Measurements from ENCODE around the gene HECA.
"Not testable (repeated sequence)": the region's sequence is repeated elsewhere in the genome, so short reads cannot be mapped to it uniquely, and the experiment has no call there.

The HECA gene, protein sequence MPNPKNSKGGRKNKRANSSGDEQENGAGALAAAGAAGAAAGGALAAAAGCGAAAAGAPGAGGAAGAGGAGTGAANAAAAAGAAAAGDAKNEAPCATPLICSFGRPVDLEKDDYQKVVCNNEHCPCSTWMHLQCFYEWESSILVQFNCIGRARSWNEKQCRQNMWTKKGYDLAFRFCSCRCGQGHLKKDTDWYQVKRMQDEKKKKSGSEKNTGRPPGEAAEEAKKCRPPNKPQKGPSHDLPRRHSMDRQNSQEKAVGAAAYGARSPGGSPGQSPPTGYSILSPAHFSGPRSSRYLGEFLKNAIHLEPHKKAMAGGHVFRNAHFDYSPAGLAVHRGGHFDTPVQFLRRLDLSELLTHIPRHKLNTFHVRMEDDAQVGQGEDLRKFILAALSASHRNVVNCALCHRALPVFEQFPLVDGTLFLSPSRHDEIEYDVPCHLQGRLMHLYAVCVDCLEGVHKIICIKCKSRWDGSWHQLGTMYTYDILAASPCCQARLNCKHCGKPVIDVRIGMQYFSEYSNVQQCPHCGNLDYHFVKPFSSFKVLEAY

DNA sequence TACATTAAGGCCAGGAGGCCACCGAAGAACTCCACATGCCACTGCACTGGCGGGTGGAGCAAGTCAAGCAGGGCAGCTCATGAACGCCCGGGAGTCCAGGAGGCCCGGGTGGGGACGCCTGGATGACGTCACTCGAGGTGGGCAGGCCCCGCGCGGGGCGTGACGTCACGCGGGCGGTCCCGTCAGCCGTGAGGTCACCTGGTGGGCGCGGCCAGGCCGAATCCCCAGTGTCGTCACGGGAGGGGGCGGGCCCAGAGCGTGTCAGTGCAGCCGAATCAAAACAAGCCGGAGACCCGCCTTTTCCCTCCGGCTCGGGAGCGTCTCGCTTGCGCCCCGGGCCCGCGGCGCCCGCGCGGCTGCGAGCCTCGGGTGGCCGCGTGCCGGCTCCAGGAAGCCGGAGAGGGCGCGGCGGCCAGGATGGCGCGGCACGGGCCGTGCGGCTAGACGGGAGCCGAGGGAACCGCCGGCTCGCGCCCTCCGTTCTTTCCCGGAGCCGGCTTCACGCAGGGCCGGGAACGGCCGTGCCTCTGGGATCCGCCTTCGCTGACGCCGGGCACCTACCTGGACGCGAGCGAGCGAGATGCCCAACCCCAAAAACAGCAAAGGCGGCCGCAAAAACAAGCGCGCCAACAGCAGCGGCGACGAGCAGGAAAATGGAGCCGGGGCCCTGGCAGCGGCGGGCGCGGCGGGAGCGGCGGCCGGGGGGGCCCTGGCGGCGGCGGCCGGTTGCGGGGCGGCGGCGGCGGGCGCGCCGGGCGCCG lies at the start of gene HECA:
TSS of gene HECA (plus strand) at position 264 of the 761 bp plus-strand sequence. CDS start at position 581, 317 bp downstream.
- DNase-seq, result peak; percentile 98

DNA sequence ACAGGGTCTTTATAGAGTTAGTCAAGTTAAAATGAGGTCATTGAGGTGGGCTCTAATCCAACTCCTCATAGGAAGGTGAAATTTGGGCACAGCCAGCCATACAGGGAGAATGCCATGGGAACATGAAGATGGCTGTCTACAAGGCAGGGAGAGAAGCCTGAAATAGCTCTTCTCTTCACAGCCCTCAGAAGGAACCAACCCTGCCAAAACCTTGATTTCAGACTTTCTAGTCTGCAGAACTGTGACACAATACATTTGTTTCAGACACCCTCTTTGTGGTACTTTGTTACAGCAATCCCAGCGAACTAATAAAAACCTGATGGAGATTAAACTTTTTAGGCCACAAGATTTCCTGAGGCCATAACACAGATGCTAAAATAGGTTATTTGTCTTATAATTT lies 43.1 kb upstream of the HECA start:
- DNase-seq, result no peak

DNA sequence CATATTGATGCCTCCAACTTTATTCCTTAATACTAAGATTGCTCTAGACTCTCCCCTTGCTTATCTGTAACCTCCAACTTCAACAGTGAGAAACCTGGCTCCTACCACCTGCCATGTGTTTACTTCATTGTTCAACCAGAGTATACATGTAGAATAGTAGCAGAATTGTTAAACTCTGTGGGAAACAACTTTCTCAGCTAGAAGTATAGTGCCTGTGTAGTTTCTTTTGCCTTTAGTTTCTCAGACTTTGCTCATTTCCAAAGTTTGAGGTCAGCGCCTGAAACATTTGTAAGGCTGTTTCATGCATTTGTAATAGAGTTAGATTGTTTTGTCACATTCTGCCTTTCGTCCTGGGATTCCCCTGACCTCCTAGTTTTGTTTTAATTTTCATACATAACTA lies 34.9 kb upstream of the HECA start:
- DNase-seq, result no peak

DNA sequence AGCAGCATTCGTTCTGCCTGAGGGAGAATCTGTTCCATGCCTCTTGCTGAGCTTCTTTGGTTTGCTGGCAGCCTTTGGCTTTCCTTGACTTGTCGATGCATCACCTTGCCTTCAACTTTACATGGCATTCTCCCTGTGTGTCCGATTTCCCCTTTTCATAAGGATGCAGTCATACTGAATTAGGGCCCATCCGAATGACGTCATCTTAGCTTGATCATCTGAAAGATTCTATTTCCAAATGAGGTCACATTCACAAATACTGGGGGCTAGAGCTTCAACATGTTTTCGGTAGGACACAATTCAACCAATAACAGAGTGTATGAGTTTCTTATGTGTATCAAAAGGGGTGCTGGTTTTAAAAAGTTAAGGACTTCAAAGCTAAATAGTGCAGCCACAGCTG lies 27.8 kb upstream of the HECA start:
- no peak for DNase-seq

DNA sequence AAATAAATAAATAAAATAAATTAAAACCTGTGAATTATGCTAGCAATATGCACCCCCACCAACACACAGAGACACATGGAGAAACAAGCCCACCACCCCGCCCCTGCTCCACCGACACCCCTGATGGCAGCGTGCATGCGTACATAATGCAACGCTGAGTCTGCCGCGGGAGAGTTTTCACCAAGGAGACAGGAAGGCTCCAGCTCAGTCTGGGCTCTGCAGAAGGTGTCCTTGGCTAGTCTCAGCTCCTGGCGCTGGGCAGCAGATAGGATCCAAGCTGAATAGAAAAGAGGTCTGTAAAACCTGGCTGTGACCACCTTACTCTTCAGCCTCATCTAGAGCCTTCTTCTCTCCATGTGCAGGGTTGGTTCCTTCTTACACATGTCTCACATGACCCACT lies 26.5 kb upstream of the HECA start:
- DNase-seq, result no peak

DNA sequence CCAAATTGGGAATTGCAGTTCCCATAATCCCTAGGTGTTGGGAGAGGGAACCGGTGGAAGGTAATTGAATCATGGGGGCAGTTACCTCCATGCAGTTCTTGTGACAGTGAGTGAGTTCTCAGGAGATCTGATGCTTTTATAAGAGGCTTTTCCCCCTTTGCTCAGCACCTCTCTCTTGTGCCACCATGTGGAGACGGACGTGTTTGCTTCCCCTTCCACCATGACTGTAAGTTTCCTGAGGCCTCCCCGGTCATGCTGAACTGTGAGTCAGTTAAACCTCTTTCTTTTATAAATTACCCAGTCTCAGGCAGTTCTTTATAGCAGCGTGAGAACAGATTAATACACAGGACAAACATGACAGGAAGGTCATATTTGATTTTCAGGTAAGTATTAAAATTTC lies 25.3 kb upstream of the HECA start:
- peak; percentile 30 for DNase-seq

DNA sequence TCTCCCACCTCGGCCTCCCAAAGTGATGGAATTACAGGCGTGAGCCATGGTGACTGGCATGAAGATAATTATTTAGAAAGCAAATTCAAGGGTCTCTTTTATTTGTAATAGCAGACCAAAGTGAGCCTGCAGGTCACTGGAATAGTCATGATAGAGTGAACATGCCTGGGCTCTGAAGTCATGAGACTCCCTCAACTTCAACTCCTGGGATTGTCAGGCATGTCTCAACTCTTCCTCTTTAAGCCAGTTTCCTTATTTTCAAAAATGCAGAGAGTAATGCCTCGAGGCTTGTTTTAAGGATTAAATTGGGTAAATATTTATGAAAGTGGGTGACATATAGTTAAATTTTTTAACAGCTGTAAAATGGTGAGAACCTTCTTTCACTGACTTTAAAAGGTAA lies 22.7 kb upstream of the HECA start:
- no peak for DNase-seq

DNA sequence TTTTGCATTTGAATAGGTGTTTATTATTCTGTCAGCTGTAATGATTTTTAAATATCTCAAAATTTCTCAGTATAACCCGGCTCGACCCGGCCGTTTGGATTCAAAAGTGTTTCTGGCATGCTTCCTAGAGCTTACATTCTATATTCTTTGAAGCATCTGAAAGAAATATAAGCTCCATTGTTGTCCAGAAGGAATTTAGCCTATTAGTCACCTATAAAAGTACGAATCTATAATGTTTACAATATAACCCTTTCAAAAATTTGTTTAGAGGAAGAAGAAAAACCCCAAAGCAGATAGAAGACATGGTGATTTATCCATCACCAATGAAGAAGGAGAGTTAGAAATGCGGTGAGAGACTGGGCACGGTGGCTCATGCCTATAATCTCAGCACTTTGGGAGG lies 22.3 kb upstream of the HECA start:
- DNase-seq, result no peak

DNA sequence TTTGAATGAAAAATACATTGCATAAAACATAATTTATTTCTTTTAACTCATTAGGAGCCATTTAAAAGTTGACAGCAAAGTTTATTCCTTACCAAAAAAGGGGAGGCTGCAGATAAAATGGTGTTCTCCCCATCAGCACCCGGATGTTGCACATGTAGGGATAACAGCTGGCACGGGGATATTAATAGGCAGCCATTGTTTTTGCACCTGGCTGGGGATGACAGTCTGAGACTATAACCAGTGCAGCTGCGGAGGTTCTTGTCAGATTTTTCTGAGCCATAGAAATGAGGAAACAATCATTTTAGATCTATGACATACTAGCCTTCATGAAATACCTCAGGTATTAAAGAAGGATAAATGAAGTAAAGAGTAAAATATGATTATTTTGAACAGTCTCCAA lies 20.1 kb upstream of the HECA start:
- DNase-seq, result no peak

DNA sequence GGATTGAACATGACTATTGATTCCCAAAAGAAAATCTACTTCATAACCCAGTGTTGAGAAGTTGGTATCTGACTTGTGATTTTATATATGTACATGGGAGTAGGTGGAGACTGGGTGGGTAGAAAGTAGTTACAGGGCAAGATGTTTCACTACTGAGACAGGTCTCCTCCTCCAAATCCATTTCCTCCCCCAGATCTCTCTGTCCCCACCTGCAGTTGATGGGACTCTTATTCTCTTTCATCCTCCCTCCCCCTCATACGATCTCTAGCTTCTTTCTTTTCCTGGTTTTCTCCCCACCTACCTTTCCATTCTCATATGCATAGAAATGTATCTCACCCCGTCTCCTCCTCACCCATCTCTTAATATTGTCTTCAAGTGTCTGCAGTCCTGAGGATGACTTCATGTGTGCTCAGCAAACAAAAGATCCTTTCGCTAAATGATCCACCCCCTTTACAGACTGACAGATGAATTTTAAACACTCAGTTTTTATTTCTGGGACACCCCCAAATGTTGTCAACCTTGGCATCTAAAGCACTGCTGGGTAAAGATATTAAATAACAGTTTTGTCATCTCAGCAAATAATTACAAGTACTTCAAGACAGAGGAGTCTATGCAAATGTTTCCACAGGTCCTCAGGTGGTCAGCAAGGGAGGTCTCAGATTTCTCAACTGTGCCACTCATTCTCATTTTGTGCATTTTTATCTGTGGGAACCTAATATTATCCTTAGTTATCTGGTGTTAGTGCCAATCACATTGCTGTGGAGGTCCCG lies 18.7 kb upstream of the HECA start:
- DNase-seq, result no peak

DNA sequence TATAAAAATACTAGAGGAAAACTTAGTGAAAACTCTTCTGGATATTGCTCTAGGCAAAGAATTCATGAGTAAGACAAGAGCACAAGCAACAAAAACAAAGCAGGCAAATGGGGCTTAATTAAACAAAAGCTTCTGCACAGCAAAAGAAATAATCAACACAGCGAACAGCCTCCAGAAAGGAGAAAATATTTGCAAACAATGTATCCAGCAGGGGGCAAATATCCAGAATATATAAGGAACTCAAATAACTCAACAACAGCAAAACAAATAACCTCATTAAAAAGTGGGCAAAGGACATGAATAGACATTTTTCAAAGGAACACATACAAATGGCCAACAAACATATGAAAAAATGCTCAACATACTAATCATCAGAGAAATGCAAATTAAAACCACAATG lies 17.1 kb upstream of the HECA start:
- DNase-seq, result no peak

DNA sequence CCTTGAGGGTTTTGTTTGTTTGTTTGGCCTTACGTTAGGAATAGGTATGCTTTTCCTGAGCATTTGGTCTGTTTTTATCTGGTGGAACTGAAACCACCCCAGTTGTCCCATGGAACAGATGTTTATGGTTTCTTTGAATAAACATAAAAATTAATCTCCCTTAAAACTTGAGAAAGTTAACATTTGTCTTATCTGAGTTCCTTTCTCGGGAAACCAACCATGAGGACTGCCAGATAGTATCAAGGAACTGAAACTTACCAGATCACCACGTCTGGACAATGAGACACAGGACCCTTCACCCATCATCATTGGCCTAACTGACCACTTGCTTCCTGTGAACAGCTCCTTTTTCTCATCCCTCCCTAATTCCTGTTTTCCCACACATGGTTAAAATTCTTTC lies 15.3 kb upstream of the HECA start:
- no peak for DNase-seq

DNA sequence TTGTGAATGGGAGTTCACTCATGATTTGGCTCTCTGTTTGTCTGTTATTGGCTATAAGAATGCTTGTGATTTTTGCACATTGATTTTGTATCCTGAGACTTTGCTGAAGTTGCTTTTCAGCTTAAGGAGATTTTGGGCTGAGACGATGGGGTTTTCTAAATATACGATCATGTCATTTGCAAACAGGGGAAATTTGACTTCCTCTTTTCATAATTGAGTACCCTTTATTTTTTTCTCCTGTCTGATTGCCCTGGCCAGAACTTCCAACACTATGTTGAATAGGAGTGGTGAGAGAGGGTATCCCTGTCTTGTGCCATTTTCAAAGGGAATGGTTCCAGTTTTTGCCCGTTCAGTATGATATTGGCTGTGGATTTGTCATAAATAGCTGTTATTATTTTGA lies 12.1 kb upstream of the HECA start:
- DNase-seq, result not testable (repeated sequence)

DNA sequence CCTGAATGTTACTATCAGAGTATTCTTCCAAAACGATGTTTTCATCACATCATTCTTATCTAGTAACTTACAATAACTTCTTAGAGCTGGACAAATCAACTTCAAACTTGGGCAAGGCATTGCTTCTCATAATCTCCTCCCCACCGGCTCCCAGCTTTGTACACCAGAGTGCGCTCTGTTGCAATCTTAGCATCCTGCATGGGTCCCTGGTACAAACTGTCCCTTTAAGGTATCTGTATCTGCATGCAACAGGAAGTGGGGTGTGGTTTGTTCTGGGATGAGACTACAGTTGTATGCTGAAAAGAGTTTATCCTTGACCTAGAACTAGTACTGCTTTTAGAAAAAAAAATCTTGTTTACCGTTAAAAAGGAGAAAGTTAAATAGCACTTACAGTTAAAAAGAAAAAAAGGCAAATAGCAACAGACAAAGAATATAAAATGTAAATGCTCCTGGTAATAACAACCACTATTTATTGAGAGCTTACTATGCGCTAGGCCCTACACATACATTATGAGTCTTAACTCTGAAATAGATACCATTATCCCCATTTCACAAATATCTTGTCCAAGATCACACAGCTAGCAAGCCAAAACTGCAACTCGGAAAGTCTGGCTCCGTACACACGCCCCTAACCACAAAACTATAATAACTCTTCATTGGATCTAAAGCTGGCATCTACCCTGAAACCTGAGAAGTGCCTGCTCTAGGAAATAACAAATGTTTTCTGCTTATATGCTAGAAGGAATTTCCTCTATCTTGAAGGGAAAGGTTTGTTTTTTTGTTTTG lies 9.8 kb upstream of the HECA start:
- peak; percentile 83 for DNase-seq

DNA sequence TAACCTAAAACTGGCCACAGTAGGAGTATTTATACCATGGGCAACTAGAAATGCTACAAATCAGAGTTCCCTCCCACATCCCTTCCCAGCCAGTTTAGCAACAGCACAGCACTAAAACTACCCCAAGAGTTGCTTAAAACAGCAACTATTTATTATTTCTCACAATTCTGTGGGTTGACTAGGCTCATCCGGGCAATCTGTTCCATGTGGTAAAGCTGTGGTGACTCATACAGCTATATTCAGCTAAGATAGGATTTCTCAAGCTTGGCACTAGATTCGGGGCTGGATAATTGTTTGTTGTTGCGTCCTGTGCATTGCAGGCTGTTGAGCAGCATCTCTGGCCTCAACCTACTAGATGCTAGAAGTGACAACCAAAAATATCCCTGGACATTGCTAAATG lies 8.6 kb upstream of the HECA start:
- DNase-seq, result peak; percentile 44

DNA sequence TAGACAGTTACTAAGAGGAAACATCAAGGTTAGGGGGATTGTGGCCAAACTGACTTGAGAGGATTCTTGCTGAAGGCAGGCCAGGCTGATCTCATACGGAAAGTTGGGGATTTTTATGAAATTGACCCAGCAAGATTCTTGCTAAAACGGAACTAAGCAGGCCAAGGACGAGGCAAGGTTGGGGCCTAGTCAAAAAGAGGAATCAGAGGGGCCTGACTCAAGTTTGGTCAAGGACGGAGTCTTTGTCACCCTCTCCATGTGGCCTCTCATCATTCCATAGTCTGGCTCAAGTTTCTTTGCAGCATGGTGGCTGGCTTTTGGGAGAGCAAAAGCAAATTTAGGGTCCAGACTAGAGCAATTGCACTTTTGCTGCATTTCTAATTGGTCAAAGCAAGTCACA lies 7.9 kb upstream of the HECA start:
- no peak for DNase-seq

DNA sequence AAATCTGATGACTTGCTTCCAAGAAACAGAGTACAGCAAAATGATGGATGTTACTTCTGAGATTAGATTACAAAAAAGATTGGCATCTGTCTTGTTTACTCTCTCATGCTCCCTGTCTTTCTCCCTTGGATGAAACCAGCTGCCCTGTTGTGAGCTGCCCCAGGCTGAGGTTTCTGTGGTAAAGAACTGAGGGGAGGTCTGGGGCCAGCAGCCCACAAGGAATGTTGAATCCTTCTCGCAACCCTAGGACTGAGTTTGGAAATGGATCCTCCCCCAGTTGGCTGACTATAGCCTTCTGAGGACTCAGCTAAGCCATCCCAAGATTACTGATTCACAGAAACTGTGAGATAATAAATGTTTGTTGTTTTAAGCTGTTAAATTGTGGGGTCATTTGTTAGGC lies 5.6 kb upstream of the HECA start:
- DNase-seq, result no peak

DNA sequence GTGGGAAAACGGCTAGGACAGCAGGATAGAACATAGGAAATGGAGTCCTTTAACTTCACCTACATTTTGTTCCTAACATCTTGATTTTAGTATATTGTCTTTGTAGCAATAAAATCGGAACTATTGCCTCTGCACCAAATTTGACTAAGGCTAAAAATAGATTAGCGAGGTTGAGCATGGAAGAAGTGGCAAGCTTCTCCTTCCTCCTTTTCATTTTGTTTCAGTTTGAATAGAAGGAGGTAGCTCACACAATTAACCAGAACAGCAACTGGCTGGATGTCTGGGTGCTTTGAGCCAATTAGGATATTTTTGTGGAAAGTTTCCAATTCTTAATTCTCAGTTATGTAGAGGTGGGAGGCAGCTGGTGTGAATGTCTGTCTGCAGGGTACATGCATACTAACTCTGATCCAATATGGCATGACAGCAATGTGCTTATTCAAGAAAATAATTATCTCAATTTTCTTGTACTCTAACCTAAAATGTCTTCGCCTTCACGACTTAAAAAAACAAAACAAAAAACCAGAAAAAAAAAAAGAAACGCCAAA lies 3.1 kb upstream of the HECA start:
- DNase-seq, result no peak

DNA sequence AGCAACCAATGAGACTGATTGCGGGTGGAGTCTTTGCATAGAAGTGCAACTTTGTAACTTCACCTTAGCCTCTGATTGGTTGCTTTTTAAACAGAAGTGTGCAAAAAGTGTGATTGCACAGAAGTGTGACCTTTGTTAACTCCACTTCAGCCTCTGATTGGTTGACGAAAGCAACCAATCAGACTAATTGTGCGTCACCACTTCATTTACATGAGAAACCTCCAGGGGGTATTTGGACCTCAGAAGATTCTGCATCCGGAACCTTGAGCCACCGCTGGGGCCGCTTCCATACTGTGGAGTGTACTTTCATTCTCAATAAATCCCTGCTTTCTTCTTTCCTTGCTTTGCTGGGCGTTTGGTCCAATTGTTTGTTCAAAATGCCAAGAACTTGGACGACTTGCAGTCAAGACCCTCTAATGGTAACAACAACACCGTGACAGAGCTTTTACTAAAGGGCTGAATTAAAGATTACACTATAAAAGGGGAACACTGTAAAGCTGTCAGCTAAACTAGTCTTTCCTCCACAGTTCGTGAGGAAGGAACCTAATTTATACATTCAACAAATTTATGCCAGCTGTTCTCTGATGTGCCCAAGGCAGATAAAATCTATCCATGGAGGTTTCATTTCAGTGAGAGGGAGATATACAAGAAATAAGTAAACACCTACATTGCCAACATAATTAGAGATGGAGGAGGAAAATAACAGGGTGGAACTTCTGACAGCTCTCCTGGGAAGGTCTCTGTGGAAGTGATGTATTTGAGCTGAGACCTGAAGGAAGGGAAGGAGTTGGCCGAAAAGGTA lies 1.4 kb upstream of the HECA start:
- DNase-seq, result peak; percentile 44

DNA sequence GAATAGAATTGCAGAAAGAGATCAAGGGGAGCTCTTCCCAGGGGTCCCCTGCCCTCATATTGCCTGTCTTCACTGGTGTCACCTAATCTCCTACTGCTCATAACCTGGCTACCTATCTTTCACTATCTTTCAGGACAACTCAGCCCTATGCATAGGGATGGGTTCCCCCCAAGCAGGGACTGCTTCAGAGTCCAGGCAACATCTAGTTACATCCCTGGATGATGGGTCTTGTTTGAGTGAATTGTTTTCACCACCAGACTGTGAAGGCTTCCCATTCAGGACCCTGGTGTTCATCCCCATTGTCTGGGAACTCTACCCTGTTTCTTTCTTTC lies 850 bp upstream of the HECA start:
- DNase-seq, result no peak

Data from CD4-positive, alpha-beta T cell treated with Interleukin-15 for 1 hour (primary cell).